ENCODE results near the gene MOB3B.

DNA sequence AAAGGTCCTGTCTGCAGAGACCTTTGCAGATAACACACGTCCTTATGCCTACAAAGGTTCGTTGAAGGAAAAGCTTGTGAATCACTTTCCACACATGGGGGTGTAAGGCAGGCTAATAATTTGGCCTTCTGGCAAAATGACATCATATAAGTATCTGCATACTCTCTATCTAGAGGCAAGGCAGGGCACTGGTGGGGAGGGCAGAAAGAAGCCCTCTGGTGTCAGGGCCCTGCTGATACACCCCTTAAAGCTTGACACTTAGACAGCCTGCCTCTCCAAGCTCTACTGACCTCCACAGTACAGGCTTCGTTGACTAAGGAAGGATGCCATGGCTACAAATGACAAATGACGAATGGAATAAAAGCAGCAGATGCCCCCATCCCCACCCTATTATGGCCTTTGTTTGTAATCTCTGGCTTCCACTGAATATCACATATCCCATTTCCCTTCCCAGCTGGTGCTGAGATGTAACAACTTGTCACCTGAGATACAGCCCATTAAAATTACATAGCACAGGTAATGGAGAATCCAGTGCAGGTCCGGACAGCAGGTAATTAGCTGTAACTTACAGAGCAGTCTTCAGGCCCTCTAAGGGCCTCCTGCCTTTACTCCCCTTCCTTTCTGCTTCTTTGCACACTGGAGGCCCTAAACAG is 82.5 kb downstream of the MOB3B start:
- no peak for TF ChIP-seq POLR2A (IDR thresholded peaks at IDR 0.05)
- TF ChIP-seq, protein P1, sequence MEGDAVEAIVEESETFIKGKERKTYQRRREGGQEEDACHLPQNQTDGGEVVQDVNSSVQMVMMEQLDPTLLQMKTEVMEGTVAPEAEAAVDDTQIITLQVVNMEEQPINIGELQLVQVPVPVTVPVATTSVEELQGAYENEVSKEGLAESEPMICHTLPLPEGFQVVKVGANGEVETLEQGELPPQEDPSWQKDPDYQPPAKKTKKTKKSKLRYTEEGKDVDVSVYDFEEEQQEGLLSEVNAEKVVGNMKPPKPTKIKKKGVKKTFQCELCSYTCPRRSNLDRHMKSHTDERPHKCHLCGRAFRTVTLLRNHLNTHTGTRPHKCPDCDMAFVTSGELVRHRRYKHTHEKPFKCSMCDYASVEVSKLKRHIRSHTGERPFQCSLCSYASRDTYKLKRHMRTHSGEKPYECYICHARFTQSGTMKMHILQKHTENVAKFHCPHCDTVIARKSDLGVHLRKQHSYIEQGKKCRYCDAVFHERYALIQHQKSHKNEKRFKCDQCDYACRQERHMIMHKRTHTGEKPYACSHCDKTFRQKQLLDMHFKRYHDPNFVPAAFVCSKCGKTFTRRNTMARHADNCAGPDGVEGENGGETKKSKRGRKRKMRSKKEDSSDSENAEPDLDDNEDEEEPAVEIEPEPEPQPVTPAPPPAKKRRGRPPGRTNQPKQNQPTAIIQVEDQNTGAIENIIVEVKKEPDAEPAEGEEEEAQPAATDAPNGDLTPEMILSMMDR (IDR thresholded peaks at IDR 0.05), result no peak
